HG03135 (cell line): ENCODE results near the gene CMSS1.
"Not testable (repeated sequence)": the region's sequence is repeated elsewhere in the genome, so short reads cannot be mapped to it uniquely, and the experiment has no call there.

Experiments
- ATAC-seq: cut with Tn5 transposase; IDR thresholded peaks from one replicate; pipeline ENCODE4 v1.9.1; 2021; ENCODE audit warnings: mild to moderate bottlenecking, moderate library complexity; ENCODE audit not compliant: unreplicated experiment

CMSS1 gene

DNA sequence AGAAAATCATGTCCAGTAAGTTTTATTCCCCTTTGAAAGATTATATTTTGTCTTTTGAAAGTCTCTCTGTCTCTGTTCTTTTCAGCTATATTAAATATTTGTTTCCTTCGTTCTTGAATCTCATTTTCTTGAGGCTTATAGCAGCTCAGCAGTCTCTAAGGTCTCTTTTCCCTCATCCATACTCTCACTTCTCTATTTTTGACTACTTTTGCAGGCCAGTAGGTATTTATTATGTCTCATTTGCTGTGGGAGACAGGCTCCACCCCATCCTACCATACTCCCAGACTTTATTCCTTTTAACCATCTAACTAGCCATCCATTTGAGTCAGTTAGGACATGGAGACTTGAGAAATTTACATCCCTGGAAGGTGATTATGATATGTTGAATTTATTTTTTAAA lies 225.6 kb downstream of the CMSS1 start:
- no peak for ATAC-seq

DNA sequence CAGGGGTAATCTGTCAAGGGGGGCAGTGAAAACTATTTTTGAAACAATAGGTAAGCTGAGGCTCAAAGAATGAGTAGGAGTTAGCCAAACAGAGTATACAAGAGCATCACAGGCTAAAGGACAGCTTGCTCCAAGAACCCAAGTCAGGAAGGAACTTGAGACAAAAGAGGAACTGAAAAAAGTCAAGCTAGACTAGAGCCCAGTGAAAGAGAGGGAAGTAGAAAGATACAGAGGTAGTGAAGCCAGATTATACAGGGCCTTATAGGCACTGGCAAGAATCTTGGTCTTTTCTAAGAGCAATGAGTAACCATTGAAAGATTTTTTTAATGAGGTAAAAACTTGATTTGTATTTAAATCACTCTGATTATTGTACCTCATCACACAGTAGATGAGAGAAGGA lies 226.7 kb downstream of the CMSS1 start:
- peak; percentile 81 for ATAC-seq

DNA sequence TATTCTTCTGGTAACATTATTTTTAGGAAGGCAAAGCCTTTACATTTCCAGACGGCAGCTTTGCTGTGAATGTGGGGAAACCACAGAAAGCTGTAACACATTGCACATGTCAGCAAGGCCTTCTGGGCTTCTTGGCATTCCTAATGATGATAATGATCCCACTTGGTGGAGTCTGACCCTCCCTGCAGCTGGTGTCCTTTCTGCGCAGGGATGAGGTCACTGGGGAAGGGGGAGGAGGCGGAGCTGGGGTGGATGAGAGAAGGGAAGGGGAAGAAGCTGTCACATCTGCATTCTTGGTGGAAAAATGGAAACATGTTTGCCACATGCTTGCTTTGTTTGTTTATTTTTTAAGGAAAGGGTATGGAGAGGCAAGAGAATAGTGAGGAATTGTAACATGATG lies 228.0 kb downstream of the CMSS1 start:
- no peak for ATAC-seq

DNA sequence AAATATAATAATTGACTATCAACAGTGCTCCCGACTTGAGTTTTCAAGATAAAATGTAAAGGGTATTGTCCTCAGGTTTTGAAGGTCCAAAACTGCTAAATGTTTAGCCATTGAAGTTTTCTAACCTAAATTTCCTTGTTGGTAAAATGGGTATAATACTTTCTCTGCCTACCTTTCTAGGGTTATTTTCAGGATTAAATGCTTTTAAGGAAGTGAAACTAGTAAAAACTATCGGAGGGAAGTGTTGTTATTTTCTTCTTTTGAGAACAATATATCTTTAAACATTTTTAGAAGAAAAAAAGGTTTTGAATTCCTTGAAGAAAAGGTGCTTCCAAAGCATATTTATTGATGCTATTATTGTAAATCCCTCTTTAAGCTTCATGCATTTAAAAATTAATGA lies 229.3 kb downstream of the CMSS1 start:
- ATAC-seq, result no peak

DNA sequence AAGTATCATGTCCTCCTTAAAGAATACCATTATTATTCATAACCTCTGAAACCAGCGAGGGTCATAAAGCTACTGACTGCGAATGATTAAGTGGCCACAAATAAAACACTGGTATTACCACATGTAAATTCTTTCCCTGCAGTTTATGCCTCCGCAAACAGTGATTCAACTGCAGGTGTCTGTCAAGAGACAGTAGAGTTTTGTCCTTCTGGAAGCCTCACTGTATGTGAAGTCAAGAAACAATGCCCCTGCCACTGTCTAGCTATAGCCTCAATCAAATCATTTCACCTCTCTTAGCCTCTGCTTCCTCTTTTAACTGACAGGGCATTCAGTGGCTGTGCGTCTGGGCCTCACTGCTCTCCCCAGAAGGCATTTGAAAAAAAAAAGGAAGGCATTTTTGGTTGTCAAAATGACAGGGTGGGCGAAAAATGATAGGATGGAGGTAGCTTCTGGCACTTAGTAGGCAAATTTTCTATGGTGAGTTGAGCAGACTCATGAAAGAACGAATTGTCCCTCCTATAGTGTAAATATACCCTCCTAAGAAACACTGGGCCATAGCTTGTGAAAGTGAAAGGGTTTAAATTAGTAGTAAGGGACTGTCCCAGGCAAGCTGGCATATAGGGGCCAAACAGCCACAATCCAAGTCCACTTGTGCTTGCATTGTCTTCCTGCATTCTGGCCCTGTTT lies 229.9 kb downstream of the CMSS1 start:
- peak; percentile 78 for ATAC-seq

DNA sequence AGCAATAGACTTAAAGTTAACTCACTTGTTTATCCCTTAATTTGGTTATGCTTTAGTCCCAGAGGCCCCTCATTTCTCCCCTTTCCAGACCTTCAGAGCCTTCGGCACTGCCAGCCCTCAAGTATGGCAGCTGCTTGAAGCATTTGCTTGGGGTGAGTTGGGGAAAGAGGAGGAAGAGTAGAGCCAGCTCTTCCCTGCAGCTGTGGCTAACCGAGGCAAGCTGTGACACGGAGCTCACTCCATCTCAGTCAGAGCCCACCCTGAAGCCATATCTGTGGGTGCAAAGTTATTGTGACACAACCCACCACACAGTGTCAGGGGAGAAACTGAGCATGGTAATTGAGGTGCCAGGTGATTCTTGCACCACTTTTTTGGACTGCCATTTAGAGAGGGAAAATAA lies 230.6 kb downstream of the CMSS1 start:
- ATAC-seq, result no peak

DNA sequence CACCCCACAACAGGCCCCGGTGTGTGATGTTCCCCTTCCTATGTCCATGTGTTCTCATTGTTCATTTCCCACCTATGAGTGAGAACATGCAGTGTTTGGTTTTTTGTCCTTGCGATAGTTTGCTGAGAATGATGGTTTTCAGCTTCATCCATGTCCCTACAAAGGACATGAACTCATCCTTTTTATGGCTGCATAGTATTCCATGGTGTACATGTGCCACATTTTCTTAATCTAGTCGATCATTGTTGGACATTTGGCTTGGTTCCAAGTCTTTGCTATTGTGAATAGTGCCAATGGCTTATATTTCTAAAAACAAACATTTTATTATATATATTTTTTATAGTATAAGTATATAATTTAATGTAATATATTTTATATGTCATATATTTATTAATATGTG lies 233.9 kb downstream of the CMSS1 start:
- ATAC-seq, result not testable (repeated sequence)

DNA sequence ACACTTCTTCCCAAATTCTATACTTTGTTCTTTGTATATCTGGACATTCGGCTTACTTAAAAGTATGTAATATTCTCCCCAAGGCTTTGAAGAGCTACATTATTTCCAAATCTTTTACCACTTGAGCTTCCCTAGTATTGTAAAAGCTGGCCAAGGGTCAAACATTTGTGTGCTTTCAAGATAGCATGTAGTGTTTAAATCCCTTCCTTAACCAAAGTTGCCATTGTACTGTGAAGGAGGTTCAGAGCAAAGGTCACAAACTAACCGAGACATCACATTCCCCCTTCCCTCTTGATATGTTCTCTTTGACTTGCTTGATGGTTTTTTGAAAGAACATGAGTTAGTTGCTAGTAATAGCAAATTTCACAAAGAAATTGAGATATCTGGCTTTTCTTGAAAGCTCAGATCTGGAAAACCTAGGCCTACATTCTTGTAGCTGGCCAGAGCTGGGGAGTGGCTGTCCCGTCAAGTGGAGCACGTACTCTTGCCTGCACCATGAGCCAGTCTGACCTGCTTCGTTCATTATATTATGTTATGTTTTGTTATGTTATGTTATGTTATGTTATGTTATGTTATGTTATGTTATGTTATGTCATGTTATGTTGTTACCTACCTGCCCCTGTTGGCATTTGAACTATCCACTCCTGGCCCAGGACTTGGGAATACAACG lies 236.4 kb downstream of the CMSS1 start:
- ATAC-seq, result no peak

DNA sequence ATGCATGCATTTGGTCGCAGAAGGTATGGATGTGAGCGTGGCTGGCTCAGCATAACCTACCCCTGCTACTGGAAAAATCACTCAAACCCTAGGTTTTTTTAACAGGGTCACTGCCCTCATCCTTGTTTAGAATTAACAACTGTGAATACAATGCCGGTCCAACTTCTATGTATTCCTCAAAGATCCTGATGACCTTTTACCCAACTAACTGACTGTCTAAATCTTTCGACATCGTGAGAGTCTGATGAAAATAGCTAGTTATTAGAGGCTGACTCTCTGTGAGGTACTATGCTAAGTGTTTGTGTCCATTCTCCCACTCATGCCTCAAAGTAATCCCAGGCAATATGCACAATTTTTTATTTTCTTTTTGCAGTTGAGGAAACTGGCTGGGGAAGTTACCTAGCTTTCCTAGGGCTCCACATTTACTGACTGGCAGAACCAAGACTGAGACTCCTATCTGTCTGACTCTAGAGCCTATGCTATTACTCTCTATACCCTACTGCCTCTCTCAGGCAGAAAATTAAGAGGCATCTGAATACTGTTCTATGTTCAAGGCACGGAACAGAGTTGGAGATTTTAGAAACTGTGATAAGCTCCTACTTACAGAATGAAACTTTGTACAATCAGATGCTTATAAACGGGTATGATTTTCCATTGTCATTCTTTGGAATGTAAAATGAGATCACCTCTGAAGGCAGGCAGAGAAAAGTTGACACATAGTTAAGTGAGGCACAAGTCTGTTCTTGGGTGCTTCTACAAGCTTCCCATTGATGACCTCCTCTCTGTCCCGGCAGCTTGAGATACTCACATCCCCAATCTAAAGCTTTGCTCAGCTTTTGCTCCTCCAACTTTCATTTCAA lies 240.3 kb downstream of the CMSS1 start:
- no peak for ATAC-seq

DNA sequence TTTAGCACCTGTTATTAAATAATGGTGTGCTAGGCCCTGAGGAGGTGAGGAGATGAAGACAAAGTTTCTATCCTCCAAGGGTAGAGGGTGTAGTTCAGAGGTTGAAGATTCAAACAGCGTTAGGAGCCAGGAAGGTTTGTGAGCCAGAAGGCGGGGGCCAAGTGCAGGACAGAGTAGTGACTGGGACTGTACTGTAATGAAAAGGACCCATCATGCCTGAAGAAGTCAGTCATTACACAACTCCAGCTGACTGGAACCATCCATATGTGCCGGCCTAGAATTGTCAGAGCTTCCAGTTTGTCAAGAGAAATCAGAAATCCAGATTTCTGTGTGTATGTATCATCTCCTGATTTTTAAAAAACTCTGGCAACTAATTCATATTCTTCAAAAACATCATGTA lies 241.8 kb downstream of the CMSS1 start:
- no peak for ATAC-seq

DNA sequence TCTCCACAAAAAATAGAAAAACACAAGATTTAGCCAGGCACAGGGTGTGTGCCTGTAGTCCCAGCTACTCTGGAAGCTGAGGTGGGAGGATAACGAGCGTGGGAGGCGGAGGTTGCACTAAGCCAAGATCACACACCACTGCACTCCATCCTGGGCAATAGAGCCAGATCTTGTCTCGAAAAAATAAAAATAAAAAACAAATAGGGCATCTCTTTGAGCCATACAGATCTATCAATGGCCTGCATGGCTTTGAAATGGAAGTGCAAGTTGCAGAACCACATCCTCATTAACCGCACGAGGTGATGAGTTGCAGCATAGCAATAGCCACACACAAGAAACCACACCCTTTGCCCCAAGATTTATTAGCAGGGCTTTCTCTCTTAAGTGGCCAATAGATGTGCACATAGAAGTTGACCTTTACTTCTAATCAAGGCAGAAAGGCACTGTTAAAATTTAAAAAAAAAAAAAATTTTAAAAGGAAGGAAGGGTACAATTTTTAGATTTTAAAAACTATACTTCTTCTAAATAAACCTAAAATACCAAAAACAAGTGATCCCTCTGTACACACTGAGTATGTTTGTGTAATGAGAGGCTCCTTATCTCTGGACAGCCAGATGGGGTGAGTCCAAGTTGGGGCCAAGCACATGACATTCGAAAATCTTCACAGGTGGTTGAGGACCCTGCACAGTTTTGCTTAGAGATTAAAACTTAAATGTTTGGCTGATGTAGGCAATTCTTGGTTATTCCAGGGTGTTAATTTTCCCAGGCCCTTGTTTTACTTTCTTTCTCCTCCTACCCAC lies 243.2 kb downstream of the CMSS1 start:
- ATAC-seq, result no peak

DNA sequence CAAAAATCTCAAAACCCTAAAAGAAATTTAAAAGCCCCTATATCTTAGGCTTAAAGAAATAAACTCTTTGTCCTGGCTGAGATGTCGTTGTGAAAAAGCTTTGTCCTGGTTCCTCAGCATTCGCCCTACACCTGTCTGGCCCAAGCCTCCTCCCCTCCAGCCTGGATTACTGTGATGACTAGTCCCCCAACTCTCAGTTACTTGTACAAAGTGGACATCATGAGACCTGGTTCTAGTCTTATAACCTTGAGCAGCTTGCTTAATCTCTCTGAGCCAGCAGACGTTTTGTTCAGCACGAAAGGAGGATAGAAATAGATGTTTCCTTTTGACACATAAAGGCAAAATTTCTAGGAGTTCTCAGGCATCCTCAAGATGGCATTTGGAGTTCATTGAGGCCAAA lies 245.0 kb downstream of the CMSS1 start:
- no peak for ATAC-seq

DNA sequence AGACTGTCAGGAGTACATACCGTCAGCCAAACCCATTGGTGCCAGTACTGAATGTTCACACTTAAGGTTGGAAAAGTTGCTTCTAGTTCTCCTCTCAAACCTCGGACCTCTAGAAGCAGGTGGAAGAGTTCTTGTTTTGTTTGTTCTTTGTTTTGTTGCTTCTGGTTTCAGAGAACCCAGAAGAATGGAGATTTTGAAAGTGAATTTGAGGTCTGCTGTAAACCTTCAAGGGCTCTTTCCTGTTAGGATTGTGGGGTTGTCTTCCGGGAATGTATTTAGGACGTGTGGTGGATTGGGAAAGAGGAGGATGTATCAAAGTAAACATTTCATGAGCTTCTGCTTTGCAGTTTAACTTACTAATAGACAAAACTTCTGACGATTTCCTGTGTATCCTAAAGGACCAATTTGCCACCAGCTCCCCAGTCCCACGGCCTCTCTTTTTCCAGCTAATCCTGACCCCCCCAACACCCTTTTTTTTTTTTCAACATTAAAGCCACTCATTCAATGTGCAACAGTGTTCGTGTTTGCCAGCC lies 246.3 kb downstream of the CMSS1 start:
- ATAC-seq, result no peak

DNA sequence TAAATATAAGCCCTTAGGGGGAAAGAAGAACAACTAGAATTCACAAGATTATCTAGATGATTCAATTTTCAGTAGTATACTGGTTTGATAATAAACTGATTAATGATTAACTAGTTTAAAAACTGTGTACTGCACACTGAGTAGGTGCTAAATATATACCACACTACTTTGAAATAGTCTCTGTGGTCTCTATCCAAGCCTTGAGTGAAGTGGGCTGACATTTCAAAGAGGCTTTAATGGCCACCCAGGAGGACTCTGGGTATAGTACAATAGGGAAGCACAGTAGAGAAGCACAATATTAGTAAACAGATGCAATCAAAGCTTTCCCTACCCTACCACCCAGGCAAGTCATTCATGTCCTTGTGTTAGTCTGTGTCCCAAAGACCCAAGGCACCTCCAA lies 249.9 kb downstream of the CMSS1 start:
- ATAC-seq, result no peak

DNA sequence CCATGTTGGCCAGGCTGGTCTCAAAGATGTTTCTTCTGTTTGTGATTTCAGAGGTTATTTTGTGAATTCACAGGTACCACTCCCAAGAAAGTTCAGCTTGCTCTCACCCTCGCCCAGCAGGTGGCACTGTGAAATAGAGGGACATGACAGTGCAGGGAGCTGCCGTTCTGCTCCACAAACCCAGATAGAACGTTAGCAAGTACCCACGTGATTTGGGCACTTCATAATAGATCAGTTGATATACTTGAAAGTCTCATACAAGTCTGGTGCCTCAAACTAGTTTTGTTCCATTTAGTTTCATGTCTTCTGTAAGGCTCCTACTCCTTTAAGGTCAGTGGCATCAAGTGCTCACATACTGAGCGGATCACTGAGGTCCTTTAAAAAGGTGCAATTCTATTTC lies 251.2 kb downstream of the CMSS1 start:
- ATAC-seq, result peak; percentile 67

DNA sequence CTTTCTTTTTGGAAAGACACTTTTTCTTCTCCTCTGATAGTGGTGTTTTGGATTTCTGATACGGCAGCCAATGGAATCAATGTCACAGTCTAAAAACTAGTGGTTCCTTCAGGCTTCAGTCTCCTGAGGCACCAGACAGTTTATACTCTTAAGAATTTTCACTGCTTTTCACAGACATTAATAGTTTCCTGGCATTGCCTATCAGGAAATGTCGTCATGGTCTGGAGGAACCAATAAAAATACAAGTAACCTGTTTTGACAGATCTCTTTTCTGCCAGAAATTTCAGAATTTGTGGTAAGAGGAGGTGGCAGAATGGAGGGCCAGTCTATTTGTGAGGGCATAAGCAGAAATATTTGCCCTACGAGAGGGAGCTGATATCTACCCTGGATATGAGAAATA lies 251.8 kb downstream of the CMSS1 start:
- no peak for ATAC-seq

DNA sequence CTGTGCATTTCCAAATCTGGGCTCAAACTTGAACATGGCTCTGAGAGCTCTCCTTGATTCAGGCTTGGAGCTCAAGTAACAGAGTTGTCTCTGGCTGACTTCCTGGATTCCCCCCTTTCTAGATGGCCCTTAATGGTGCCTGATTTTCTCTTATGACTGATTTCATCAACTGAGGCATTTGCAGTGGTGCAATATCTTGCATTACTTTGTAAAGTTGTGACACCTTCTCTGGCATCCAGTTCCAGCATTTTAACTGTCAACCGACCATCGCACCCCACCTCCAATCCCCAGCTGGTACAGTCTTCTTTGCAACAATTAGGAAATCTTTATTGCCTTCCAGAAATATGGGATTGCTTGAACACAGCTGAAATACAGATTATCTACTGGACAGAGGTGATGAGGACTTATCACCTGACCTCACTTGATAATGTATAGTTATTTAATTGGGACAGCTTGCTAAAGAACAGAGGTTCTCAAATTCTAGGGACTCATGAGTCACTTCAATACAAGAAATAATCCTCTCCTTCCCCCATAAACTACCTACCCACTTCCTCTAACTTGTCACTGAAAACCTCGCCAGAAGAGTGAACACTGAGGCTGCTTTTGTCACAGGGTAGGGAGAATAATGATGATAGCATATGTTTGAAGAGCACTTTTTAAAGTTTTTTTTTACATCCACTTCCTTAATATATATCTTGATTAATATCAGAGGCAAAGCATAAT lies 254.8 kb downstream of the CMSS1 start:
- ATAC-seq, result no peak

DNA sequence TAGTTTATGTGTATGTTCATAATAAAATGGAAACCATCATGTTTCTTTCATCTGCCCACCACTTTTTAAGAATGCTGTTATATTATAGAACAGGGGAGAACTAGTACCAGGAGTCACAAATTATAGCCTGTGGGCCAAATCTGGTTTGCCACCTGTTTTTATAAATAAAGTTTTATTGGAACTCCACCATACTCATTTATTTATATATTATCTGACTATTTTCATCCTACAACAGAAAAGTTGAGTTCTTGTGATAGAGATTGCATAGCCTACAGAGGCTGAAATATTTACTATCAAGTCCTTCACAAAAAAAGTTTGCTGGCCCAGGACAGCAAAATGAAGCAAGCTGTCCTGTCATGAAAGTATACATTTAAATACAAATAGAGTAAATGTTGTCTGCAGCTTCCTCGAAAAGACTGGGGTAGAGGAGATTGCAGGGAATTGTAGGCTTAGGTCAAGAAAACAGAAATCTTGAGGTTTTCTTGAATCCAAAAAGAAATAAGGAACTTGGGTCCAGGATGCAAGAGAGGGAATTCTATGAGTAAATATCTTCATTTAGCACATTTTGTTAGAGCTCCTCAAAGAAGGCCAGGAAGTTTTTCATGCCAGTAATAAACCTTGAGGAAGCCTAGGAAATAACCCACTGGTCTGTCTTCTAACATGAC lies 255.5 kb downstream of the CMSS1 start:
- ATAC-seq, result no peak

DNA sequence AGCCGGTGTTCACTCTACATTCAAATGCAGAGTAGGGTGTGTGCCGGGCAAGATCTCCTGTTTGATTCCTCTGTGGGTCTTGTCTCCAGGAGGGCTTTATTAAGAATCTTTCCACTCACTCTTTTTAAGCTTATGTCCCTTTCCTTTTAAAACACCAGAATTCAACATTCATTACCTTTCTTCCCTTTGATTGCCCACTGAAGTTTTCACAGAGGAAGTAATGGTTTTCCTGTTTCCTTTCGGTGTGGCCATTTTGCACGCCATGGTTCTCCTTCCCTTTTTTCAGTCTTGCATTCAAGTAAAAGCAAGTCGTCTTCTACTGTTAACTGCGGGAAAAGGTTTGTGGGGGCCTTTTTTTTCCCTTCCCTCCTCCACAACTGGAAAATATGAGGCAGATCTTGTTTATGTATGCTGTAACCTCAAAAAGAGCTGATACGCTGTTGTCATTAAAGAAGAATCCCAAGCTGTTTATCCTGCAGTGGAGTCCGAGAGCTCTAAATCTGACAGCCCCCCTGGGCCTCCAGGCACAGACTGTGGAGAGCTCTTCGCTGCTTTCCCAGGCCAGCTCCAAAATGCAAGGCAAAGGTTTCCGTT lies 256.1 kb downstream of the CMSS1 start:
- no peak for ATAC-seq
